ENCODE results near the gene EIF4EBP3.

EIF4EBP3 gene

GRCh38 chr5:140557136-140557805, 9.8 kb downstream of the EIF4EBP3 start, which contains the start of gene SRA1:
Gene SRA1 (minus strand): TSS chr5:140557473. CDS start chr5:140557452, 21 bp downstream.
- DNase-seq, result peak; percentile 87 to 89

GRCh38 chr5:140557965-140558364, 10.5 kb downstream of the EIF4EBP3 start:
- DNase-seq, result no peak

GRCh38 chr5:140558542-140558941, 11.1 kb downstream of the EIF4EBP3 start:
- no peak for DNase-seq

- no peak for DNase-seq
Measured at GRCh38 chr5:140560227-140560626, 12.8 kb downstream of the EIF4EBP3 start.

GRCh38 chr5:140561753-140562523, 14.5 kb downstream of the EIF4EBP3 start:
- DNase-seq, result no peak

- DNase-seq, result no peak
Measured at GRCh38 chr5:140563596-140563995, 16.1 kb downstream of the EIF4EBP3 start.

- peak; percentile 99 for DNase-seq
Measured at GRCh38 chr5:140564196-140565023, 16.9 kb downstream of the EIF4EBP3 start, which contains the start of the genes APBB3 and SLC35A4. Gene APBB3 (minus strand): TSS chr5:140564598. CDS start chr5:140564245, 353 bp downstream. Gene SLC35A4 (plus strand): TSS chr5:140564828. CDS start chr5:140567170, 2,342 bp downstream.

- no peak for DNase-seq
Measured at GRCh38 chr5:140565024-140565779, 17.7 kb downstream of the EIF4EBP3 start.

- DNase-seq, result no peak
Measured at GRCh38 chr5:140565780-140566095, 18.3 kb downstream of the EIF4EBP3 start.

- no peak for DNase-seq
Measured at GRCh38 chr5:140566665-140567064, 19.2 kb downstream of the EIF4EBP3 start.

- no peak for DNase-seq
Measured at GRCh38 chr5:140567136-140567818, 19.8 kb downstream of the EIF4EBP3 start.

GRCh38 chr5:140567871-140568270, 20.4 kb downstream of the EIF4EBP3 start:
- DNase-seq, result no peak

- no peak for DNase-seq
Measured at GRCh38 chr5:140568443-140569063, 21.1 kb downstream of the EIF4EBP3 start.

GRCh38 chr5:140569197-140569596, 21.7 kb downstream of the EIF4EBP3 start:
- peak in 1 of 2 donors; percentile 45 for DNase-seq

GRCh38 chr5:140570058-140570457, 22.6 kb downstream of the EIF4EBP3 start:
- no peak for DNase-seq

- DNase-seq, result no peak
Measured at GRCh38 chr5:140570488-140570887, 23.0 kb downstream of the EIF4EBP3 start.

- DNase-seq, result no peak
Measured at GRCh38 chr5:140571105-140571504, 23.6 kb downstream of the EIF4EBP3 start.

GRCh38 chr5:140573683-140574082, 26.2 kb downstream of the EIF4EBP3 start:
- DNase-seq, result no peak

- DNase-seq, result no peak
Measured at GRCh38 chr5:140574165-140574564, 26.7 kb downstream of the EIF4EBP3 start.

- peak in 1 of 2 donors; percentile 54 for DNase-seq
Measured at GRCh38 chr5:140575309-140575708, 27.8 kb downstream of the EIF4EBP3 start.

GRCh38 chr5:140576776-140577201, 29.3 kb downstream of the EIF4EBP3 start:
- DNase-seq, result no peak
